Neutrophil (primary cell): ENCODE measurements around the gene TMEM147.

Experiments
- H3K27ac ChIP-seq: fragments of 200-600 bp; sonication (generic); 2 replicates; pipeline ENCODE4 v1.5.1; 2016; ENCODE audit warnings: mild to moderate bottlenecking, moderate library complexity
- H3K27me3 ChIP-seq: fragments of 200-600 bp; sonication (generic); 2 replicates; pipeline ENCODE4 v1.6.0; 2016; ENCODE audit warnings: mild to moderate bottlenecking
- H3K36me3 ChIP-seq: fragments of 200-600 bp; sonication (generic); 2 replicates; pipeline ENCODE4 v1.5.1; 2017
- H3K4me1 ChIP-seq, 2 experiments: fragments of 200-600 bp in 1 of 2; sonication (generic) in 1 of 2; 1 replicate in 1 of 2; 2 replicates in 1 of 2; pipeline versions ENCODE4 v1.5.1 to v1.6.1; 2013 to 2016; ENCODE audit warnings: low read depth in 1 of 2, low read length in 1 of 2, mild to moderate bottlenecking in 1 of 2, moderate library complexity in 1 of 2; ENCODE audit not compliant: control insufficient read depth in 1 of 2, insufficient read depth in 1 of 2
- H3K4me3 ChIP-seq, 2 experiments: fragments of 200-600 bp in 1 of 2; sonication (generic) in 1 of 2; 1 replicate in 1 of 2; 2 replicates in 1 of 2; pipeline ENCODE4 v1.5.1; 2013 to 2016; ENCODE audit warnings: low read depth in 1 of 2, low read length in 1 of 2, mild to moderate bottlenecking in 1 of 2, moderate library complexity in 1 of 2
- H3K9me3 ChIP-seq: fragments of 200-600 bp; sonication (generic); 2 replicates; pipeline ENCODE4 v1.5.1; 2016
- TF ChIP-seq, protein P1 (sequence below): fragments of 200-600 bp; sonication (generic); IDR thresholded peaks from 2 replicates; pipeline ENCODE4 v1.5.1; 2016; ENCODE audit warnings: antibody characterized with exemption

Gene TMEM147

GRCh38 chr19:35534803-35535480 lies 10.5 kb upstream of the TMEM147 start:
- no peak overlapping the region for H3K4me3 ChIP-seq
- no peaks in the 10 kb centered on the region for H3K36me3 ChIP-seq
- H3K9me3 ChIP-seq: no peaks in the 10 kb centered on the region
- peaks cover 62% of the 10 kb centered on the region for H3K27me3 ChIP-seq
- no peaks in the 10 kb centered on the region for H3K4me1 ChIP-seq
- no peak overlapping the region for H3K27ac ChIP-seq
- TF ChIP-seq, protein P1, sequence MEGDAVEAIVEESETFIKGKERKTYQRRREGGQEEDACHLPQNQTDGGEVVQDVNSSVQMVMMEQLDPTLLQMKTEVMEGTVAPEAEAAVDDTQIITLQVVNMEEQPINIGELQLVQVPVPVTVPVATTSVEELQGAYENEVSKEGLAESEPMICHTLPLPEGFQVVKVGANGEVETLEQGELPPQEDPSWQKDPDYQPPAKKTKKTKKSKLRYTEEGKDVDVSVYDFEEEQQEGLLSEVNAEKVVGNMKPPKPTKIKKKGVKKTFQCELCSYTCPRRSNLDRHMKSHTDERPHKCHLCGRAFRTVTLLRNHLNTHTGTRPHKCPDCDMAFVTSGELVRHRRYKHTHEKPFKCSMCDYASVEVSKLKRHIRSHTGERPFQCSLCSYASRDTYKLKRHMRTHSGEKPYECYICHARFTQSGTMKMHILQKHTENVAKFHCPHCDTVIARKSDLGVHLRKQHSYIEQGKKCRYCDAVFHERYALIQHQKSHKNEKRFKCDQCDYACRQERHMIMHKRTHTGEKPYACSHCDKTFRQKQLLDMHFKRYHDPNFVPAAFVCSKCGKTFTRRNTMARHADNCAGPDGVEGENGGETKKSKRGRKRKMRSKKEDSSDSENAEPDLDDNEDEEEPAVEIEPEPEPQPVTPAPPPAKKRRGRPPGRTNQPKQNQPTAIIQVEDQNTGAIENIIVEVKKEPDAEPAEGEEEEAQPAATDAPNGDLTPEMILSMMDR: no peak

GRCh38 chr19:35539314-35539713 lies 6.1 kb upstream of the TMEM147 start:
- peaks cover 25% of the 10 kb centered on the region for H3K27me3 ChIP-seq

GRCh38 chr19:35539850-35540249 lies 5.6 kb upstream of the TMEM147 start:
- no peak overlapping the region for H3K4me3 ChIP-seq
- H3K4me1 ChIP-seq: peaks cover 2% of the 10 kb centered on the region in 2 experiments
- H3K27me3 ChIP-seq: peaks cover 19% of the 10 kb centered on the region
- no peaks in the 10 kb centered on the region for H3K9me3 ChIP-seq
- no peaks in the 10 kb centered on the region for H3K36me3 ChIP-seq
- TF ChIP-seq, protein P1: no peak
- H3K27ac ChIP-seq: no peak overlapping the region

More at GRCh38 chr19:35539314-35539713, 6.1 kb upstream of the TMEM147 start:
- H3K27ac ChIP-seq: no peak overlapping the region
- TF ChIP-seq, protein P1: no peak
- no peak overlapping the region for H3K4me3 ChIP-seq
- H3K9me3 ChIP-seq: no peaks in the 10 kb centered on the region
- H3K4me1 ChIP-seq: no peaks in the 10 kb centered on the region
- no peaks in the 10 kb centered on the region for H3K36me3 ChIP-seq

DNA sequence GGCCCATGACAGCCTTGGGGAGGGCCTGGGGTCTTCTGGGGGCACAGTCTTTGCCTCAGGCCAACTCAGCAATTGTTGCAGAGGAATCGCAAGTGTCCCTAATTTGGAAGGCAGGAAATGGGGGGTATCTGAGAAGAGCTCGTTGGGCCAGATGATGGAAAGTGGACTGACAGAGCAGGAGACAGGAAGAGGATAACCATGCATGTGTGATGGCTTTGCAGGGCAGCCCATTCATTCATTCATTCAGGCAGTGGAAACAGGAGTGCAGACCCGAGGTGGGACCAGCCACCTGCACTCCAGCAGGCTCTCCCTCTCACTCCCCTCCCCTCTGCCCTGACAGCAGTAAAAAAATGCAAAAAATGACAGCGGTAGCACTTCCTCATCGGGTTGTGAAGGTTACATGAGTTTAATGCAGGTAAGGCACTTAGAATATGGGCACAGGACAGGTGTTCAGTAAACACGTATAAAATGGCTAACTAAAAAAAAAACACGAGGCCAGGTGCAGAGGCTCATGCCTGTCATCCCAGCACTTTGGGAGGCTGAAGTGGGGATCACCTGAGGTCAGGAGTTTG lies 5.0 kb upstream of the TMEM147 start:
- Histone ChIP-seq H3K4me3 (no peak overlapping the region), H3K9me3 (no peaks in the 10 kb centered on the region), H3K4me1 (peaks cover 6% of the 10 kb centered on the region in 2 experiments), H3K27ac (no peak overlapping the region), H3K27me3 (peaks cover 14% of the 10 kb centered on the region), H3K36me3 (no peaks in the 10 kb centered on the region)
- TF ChIP-seq, protein P1: no peak

- Histone ChIP-seq H3K36me3 (no peaks in the 10 kb centered on the region), H3K9me3 (no peaks in the 10 kb centered on the region), H3K4me3 (no peak overlapping the region), H3K4me1 (peaks cover 15 to 16% of the 10 kb centered on the region in 2 experiments), H3K27ac (no peak overlapping the region), H3K27me3 (no peaks in the 10 kb centered on the region)
- TF ChIP-seq, protein P1: no peak
Measured at GRCh38 chr19:35542209-35542608, 3.2 kb upstream of the TMEM147 start.
